ENCODE results near the gene AVPR2. TPM values are rescaled to one million over a fixed set of nuclear protein-coding genes. Genes with fewer than 3 reads are reported as not detected.

Gene AVPR2
- total RNA-seq, 1 experiment from 2014 or later: not detected

DNA sequence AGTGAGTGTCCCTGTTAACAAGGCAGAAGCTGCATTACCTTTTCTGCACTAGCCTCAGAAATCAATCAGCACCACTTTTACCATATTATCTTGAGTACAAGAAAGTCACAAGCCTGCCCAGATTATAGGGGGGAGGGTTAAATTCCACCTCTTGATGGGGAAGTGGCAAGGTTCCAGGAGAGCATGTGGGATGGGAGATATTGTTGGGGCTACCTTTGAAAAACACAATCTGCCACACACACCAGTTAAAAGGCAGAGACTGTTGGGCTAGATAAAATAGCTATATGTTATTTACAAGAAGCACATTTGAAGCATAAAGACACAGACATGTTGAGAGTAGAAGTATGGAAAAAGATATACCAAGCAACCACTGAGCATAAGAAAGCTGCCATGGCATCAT lies 6.6 kb upstream of the AVPR2 start:
- no peaks in the 10 kb centered on the region for H3K27me3 ChIP-seq (ENCODE audit: insufficient read depth, low read length)
- peaks cover 6 to 16% of the 10 kb centered on the region in 2 experiments; a peak in 2 of 4 replicates for H3K4me1 ChIP-seq (ENCODE audit: control insufficient read depth in 1 of 2, insufficient read depth in 2 of 2, low read length in 2 of 2)
- ATAC-seq: no peak
- intact Hi-C loops (cut with micrococcal nuclease): no loop called here
- ChIA-PET RAD21 (ENCODE audit: low non-redundant PET in 1 of 2, low total read pairs in 2 of 2, uncharacterized antibody in 2 of 2, unreplicated experiment in 2 of 2) (no interaction called here), CTCF (no interaction called here), POLR2A (no interaction called here)
- H3K9me3 ChIP-seq (ENCODE audit: control insufficient read depth in 1 of 2, insufficient read depth in 1 of 2, low read depth in 1 of 2, low read length in 2 of 2): no peaks in the 10 kb centered on the region
- H3K4me3 ChIP-seq (replicated peaks in 1 of 2; ENCODE audit: low read depth in 1 of 2, low read length in 2 of 2): no peak overlapping the region
- TF ChIP-seq SRF (IDR thresholded peaks at IDR 0.05; ENCODE audit: low read depth): no peak
- TF ChIP-seq POLR2AphosphoS5 (IDR thresholded peaks at IDR 0.05; ENCODE audit: low read depth, low read length): no peak
- TF ChIP-seq ZBTB33 (IDR thresholded peaks at IDR 0.05; ENCODE audit: extremely low read depth, insufficient replicate concordance, low read length): no peak
- TF ChIP-seq, protein P1, sequence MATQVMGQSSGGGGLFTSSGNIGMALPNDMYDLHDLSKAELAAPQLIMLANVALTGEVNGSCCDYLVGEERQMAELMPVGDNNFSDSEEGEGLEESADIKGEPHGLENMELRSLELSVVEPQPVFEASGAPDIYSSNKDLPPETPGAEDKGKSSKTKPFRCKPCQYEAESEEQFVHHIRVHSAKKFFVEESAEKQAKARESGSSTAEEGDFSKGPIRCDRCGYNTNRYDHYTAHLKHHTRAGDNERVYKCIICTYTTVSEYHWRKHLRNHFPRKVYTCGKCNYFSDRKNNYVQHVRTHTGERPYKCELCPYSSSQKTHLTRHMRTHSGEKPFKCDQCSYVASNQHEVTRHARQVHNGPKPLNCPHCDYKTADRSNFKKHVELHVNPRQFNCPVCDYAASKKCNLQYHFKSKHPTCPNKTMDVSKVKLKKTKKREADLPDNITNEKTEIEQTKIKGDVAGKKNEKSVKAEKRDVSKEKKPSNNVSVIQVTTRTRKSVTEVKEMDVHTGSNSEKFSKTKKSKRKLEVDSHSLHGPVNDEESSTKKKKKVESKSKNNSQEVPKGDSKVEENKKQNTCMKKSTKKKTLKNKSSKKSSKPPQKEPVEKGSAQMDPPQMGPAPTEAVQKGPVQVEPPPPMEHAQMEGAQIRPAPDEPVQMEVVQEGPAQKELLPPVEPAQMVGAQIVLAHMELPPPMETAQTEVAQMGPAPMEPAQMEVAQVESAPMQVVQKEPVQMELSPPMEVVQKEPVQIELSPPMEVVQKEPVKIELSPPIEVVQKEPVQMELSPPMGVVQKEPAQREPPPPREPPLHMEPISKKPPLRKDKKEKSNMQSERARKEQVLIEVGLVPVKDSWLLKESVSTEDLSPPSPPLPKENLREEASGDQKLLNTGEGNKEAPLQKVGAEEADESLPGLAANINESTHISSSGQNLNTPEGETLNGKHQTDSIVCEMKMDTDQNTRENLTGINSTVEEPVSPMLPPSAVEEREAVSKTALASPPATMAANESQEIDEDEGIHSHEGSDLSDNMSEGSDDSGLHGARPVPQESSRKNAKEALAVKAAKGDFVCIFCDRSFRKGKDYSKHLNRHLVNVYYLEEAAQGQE (IDR thresholded peaks at IDR 0.05; ENCODE audit: low read depth): no peak
- no peak for TF ChIP-seq TCF7L2 (IDR thresholded peaks at IDR 0.05; ENCODE audit: borderline replicate concordance, extremely low read depth, insufficient read depth, insufficient read length)
- TF ChIP-seq, protein P2, sequence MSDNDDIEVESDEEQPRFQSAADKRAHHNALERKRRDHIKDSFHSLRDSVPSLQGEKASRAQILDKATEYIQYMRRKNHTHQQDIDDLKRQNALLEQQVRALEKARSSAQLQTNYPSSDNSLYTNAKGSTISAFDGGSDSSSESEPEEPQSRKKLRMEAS (IDR thresholded peaks at IDR 0.05): no peak
- no peak for TF ChIP-seq EGR1 (IDR thresholded peaks at IDR 0.05; ENCODE audit: low read depth)
- no peak for TF ChIP-seq YY1 (IDR thresholded peaks at IDR 0.05; ENCODE audit: extremely low read depth, insufficient replicate concordance, low read depth, low read length)
- no peak for TF ChIP-seq SIN3A (IDR thresholded peaks at IDR 0.05; ENCODE audit: low read depth)
- no peak for TF ChIP-seq RAD21 (IDR thresholded peaks at IDR 0.05; ENCODE audit: low read depth)
- no peak for TF ChIP-seq EZH2 (IDR thresholded peaks at IDR 0.05)
- TF ChIP-seq ELF1 (IDR thresholded peaks at IDR 0.05; ENCODE audit: borderline replicate concordance, low read depth): no peak
- TF ChIP-seq SP1 (IDR thresholded peaks at IDR 0.05; ENCODE audit: low read depth): no peak
- no peak for TF ChIP-seq CTCF (IDR thresholded peaks at IDR 0.05 in 2 of 3, conservative IDR thresholded peaks at IDR 0.05 in 1 of 3; ENCODE audit: borderline replicate concordance in 1 of 3, insufficient read depth in 1 of 3, low read depth in 2 of 3, low read length in 2 of 3)
- TF ChIP-seq JUND (IDR thresholded peaks at IDR 0.05): no peak
- no peaks in the 10 kb centered on the region for H3K79me2 ChIP-seq (ENCODE audit: insufficient read depth, low read length)
- H3K4me2 ChIP-seq (ENCODE audit: low read length): no peak overlapping the region
- H4K20me1 ChIP-seq (ENCODE audit: insufficient read depth): no peaks in the 10 kb centered on the region
- H3K36me3 ChIP-seq (ENCODE audit: control insufficient read depth in 1 of 2, insufficient read depth in 2 of 2, low read length in 2 of 2): no peaks in the 10 kb centered on the region
- H3K27ac ChIP-seq (ENCODE audit: low read depth, low read length): no peak overlapping the region
- no peak overlapping the region for H2AFZ ChIP-seq (ENCODE audit: low read depth, low read length, poor library complexity, severe bottlenecking)
- H3K9ac ChIP-seq (ENCODE audit: low read length): no peak overlapping the region
- DNase-seq (ENCODE audit: low read depth, low spot score): no peak
- no peaks in the 10 kb centered on the region for H3K9me2 ChIP-seq (ENCODE audit: insufficient read depth)
- BruUV-seq (replicated peaks): no TSS peak

All from HCT116 (cell line).